Osteocyte (in vitro differentiated cells): ENCODE results near the gene CNTNAP2. TPM values are rescaled to one million over a fixed set of nuclear protein-coding genes. Genes with fewer than 3 reads are reported as not detected.

Experiments
- DNase-seq: peaks from one replicate; pipeline ENCODE4 v3.0.0; 2021; ENCODE audit warnings: mixed read lengths; ENCODE audit not compliant: unreplicated experiment; ENCODE audit errors: extremely low spot score
- H3K27ac Mint-ChIP-seq: one replicate; pipeline ENCODE4 v1.8.0; 2021; ENCODE audit warnings: mild to moderate bottlenecking, mixed read lengths; ENCODE audit not compliant: unreplicated experiment
- H3K27me3 Mint-ChIP-seq: one replicate; pipeline ENCODE4 v1.8.0; 2021; ENCODE audit warnings: mixed read lengths; ENCODE audit not compliant: unreplicated experiment
- H3K36me3 Mint-ChIP-seq: one replicate; pipeline ENCODE4 v1.8.0; 2021; ENCODE audit warnings: mixed read lengths; ENCODE audit not compliant: unreplicated experiment
- H3K4me1 Mint-ChIP-seq: one replicate; pipeline ENCODE4 v1.8.0; 2021; ENCODE audit warnings: mixed read lengths; ENCODE audit not compliant: unreplicated experiment
- H3K4me3 Mint-ChIP-seq: one replicate; pipeline ENCODE4 v1.8.0; 2021; ENCODE audit warnings: mild to moderate bottlenecking, moderate library complexity, mixed read lengths; ENCODE audit not compliant: unreplicated experiment
- H3K9me3 Mint-ChIP-seq: one replicate; pipeline ENCODE4 v1.8.0; 2021; ENCODE audit warnings: mixed read lengths; ENCODE audit not compliant: unreplicated experiment
- total RNA-seq: library from RNA; stranded (reverse); gene quantifications from 2 replicates; pipeline ENCODE4 v1.2.1, GENCODE V29; 2021
- TF ChIP-seq, protein P1 (sequence below): fragments of 200-600 bp; sonication (generic); IDR thresholded peaks from 2 replicates; pipeline ENCODE4 v1.5.0; 2021; ENCODE audit warnings: antibody characterized with exemption, mild to moderate bottlenecking, moderate library complexity

The CNTNAP2 gene
- total RNA-seq, 1 donor from 2014 or later, result 1.4 TPM

DNA sequence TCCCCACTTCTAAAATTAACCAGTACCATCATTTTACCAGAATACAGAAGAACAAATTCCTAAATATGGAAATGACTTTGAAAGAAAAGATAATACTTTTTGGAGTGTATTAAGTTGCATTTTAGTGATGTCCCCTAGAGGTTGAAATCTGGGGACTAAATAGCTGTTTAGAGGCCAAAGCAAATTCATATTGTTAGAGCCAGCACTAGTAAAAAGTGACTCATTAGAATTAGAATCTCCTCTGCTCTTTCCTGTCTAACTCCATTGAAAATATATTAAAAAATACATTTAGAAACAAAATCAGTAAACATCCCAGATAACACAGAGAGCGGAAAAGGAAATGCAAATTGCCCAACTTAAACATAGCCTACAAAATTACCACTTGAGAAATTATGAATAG lies 1284.3 kb downstream of the CNTNAP2 start:
- Mint-ChIP-seq H3K4me1 (peaks cover 16% of the 10 kb centered on the region), H3K4me3 (no peak overlapping the region), H3K27ac (peak overlapping the region; percentile 53)

DNA sequence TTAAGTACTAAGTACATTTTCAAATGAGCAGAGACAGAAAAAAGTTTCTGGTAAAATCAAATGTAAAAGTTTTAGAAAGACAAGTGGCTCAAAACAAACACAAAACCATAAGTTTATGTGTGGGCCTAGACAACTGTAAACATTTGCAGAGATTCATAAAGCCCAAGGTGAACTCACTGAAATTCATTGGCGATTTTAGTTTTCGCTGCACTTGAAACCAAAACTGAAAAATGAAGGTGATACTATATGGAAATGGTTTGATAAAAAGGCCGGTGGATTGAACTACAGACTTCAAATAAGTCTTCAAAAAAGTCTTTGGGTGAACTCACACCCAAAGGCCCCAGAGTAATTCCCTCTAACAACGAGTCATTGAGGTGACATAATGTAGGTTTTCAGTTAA lies 1289.0 kb downstream of the CNTNAP2 start:
- Mint-ChIP-seq H3K4me1 (peaks cover 25% of the 10 kb centered on the region), H3K27ac (no peak overlapping the region), H3K4me3 (no peak overlapping the region), H3K36me3 (peaks cover 3% of the 10 kb centered on the region), H3K27me3 (no peaks in the 10 kb centered on the region), H3K9me3 (peaks cover 28% of the 10 kb centered on the region)
- TF ChIP-seq, protein P1, sequence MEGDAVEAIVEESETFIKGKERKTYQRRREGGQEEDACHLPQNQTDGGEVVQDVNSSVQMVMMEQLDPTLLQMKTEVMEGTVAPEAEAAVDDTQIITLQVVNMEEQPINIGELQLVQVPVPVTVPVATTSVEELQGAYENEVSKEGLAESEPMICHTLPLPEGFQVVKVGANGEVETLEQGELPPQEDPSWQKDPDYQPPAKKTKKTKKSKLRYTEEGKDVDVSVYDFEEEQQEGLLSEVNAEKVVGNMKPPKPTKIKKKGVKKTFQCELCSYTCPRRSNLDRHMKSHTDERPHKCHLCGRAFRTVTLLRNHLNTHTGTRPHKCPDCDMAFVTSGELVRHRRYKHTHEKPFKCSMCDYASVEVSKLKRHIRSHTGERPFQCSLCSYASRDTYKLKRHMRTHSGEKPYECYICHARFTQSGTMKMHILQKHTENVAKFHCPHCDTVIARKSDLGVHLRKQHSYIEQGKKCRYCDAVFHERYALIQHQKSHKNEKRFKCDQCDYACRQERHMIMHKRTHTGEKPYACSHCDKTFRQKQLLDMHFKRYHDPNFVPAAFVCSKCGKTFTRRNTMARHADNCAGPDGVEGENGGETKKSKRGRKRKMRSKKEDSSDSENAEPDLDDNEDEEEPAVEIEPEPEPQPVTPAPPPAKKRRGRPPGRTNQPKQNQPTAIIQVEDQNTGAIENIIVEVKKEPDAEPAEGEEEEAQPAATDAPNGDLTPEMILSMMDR, result no peak
- DNase-seq, result no peak

More for the DNA sequence above, 1284.3 kb downstream of the CNTNAP2 start:
- TF ChIP-seq, protein P1, result no peak
- H3K27me3 Mint-ChIP-seq, result no peaks in the 10 kb centered on the region
- no peaks in the 10 kb centered on the region for H3K36me3 Mint-ChIP-seq
- DNase-seq, result no peak
- peaks cover 8% of the 10 kb centered on the region for H3K9me3 Mint-ChIP-seq

DNA sequence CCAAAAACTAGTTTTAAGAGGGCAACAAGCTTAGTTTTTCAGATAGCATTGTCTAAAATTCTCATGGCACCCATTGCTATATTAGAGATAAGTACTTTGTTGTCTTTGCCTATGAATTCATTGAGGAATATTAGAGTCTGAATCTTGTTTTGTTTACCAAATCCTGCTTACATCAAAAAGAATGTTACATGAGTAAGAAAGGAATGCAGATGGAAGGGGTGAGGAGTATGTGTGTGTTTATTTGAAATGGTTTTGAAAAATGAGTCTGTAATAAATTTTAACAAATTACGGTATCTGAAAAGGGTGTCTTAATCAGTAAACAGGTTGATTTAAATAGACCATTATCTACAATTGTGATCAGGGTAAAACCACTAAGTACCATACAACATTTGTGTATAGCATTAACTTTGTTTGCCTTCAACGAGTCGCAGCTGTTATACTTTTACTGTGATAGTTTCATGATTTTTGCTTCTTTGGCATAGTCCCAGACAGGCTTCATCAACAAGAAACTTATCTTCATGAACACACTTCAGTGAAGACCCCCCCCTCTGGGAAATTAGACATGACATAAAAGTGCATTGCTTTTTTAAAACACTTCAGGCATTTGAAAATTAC lies 1290.0 kb downstream of the CNTNAP2 start:
- Mint-ChIP-seq H3K27me3 (no peaks in the 10 kb centered on the region), H3K9me3 (peaks cover 28% of the 10 kb centered on the region), H3K4me3 (no peak overlapping the region), H3K36me3 (peaks cover 3% of the 10 kb centered on the region), H3K4me1 (peaks cover 30% of the 10 kb centered on the region), H3K27ac (peak overlapping the region; percentile 57)
- DNase-seq, result no peak
- TF ChIP-seq, protein P1, result no peak

DNA sequence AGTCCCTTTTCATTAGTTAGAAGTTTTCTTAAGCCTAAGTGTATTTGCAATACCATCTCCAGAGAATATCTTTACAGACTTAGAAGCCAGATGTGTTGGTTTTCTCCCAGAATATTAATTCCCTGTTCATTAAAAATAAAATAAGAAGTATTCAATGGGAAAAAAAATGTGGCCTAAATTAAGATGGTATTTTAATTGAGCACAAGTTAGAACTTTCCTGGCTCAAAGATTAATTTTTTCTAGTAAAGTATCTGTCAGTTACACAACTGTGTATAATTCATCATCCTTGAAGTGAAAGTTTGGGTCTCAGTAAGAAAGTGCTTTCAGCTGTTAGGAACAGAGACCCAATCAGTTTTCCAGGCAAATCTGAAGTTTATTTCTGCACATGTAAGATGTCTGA lies 1294.5 kb downstream of the CNTNAP2 start:
- TF ChIP-seq, protein P1, result no peak
- DNase-seq, result no peak
- no peaks in the 10 kb centered on the region for H3K27me3 Mint-ChIP-seq
- peak overlapping the region; percentile 92 for H3K27ac Mint-ChIP-seq
- H3K36me3 Mint-ChIP-seq, result peaks cover 3% of the 10 kb centered on the region
- H3K9me3 Mint-ChIP-seq, result peaks cover 28% of the 10 kb centered on the region
- H3K4me1 Mint-ChIP-seq, result peaks cover 62% of the 10 kb centered on the region
- no peak overlapping the region for H3K4me3 Mint-ChIP-seq

DNA sequence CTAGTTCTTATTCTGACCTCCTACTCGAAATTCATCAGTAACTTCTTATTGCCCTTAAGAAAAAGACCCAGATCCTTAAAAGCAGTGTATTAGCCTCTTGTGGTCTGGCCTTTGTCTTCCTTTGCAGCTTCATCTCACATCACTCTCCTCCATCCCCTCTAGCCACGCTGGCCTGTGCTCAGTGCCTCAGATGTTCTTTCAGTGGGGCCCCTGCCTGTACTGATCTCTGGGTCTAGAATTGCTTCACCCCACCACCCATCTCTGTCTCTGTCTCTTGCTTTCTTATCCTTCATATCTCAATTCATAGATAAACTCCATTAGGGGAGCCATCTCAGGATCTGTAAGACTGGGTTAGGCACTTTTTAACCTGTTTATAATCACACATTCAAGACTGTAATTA lies 1295.5 kb downstream of the CNTNAP2 start:
- Mint-ChIP-seq H3K9me3 (peaks cover 31% of the 10 kb centered on the region), H3K4me3 (no peak overlapping the region), H3K27ac (peak overlapping the region; percentile 92), H3K36me3 (peaks cover 3% of the 10 kb centered on the region), H3K27me3 (no peaks in the 10 kb centered on the region), H3K4me1 (peaks cover 59% of the 10 kb centered on the region)
- DNase-seq, result no peak
- TF ChIP-seq, protein P1, result no peak
